ENCODE results near the gene RND1. TPM values are rescaled to one million over a fixed set of nuclear protein-coding genes. Genes with fewer than 3 reads are reported as not detected.
"Not testable (repeated sequence)": the region's sequence is repeated elsewhere in the genome, so short reads cannot be mapped to it uniquely, and the experiment has no call there.

The RND1 gene
- total RNA-seq, 6 experiments from 2014 or later = 0.12 to 0.68 (median 0.18) TPM; not detected in 2

DNA sequence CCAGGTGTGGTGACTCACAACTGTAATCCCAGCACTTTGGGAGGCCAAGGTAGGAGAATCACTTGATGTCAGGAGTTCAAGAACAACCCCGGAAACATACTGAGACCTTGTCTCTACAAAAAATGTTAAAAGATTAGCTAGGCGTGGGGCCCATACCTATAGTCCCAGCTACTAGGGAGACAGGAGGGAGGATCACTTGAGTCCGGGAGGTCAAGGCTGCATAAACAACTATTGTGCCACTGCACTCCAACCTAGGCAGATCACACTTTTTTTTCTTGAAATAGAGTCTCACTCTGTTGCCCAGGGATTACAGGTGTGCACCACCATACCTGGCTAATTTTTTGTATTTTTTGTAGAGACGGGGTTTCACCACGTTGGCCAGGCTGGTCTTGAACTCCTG, 6.1 kb downstream of the RND1 start:
- Mint-ChIP-seq H3K27me3 (ENCODE audit: insufficient read depth) (peaks cover 28% of the 10 kb centered on the region), H3K27ac (no peak overlapping the region), H3K4me1 (ENCODE audit: low read depth) (no peaks in the 10 kb centered on the region), H3K9me3 (no peaks in the 10 kb centered on the region), H3K4me3 (no peak overlapping the region), H3K36me3 (ENCODE audit: low read depth) (no peaks in the 10 kb centered on the region)
- TF ChIP-seq, protein P1, sequence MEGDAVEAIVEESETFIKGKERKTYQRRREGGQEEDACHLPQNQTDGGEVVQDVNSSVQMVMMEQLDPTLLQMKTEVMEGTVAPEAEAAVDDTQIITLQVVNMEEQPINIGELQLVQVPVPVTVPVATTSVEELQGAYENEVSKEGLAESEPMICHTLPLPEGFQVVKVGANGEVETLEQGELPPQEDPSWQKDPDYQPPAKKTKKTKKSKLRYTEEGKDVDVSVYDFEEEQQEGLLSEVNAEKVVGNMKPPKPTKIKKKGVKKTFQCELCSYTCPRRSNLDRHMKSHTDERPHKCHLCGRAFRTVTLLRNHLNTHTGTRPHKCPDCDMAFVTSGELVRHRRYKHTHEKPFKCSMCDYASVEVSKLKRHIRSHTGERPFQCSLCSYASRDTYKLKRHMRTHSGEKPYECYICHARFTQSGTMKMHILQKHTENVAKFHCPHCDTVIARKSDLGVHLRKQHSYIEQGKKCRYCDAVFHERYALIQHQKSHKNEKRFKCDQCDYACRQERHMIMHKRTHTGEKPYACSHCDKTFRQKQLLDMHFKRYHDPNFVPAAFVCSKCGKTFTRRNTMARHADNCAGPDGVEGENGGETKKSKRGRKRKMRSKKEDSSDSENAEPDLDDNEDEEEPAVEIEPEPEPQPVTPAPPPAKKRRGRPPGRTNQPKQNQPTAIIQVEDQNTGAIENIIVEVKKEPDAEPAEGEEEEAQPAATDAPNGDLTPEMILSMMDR (IDR thresholded peaks at IDR 0.05) = no peak
- no peak for DNase-seq

DNA sequence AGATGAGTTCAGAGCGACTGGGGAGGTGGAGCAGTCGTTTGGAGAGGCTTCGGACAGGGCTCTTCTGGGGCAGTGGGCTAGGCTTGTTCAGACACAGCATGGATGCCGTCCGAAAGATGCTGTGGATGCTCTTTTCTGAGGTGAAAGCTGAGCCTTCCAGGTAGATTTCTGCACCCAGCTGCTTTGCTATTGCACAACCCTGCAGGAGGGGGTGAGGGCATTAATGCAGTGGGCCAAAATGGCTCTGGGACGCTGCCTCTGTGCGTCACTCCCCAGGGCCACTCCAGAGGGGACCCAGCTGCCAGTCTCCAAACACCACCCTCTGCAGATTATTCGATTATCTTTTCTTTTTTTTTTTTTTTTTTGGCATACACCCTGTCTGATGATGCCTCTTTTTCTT, 7.6 kb downstream of the RND1 start:
- Mint-ChIP-seq H3K9me3 (no peaks in the 10 kb centered on the region), H3K4me3 (no peak overlapping the region), H3K4me1 (ENCODE audit: low read depth) (peaks cover 3% of the 10 kb centered on the region), H3K27me3 (ENCODE audit: insufficient read depth) (peaks cover 15% of the 10 kb centered on the region; the same call in 1 of the 2 replicates), H3K36me3 (ENCODE audit: low read depth) (no peaks in the 10 kb centered on the region), H3K27ac (no peak overlapping the region)
- TF ChIP-seq, protein P1 (IDR thresholded peaks at IDR 0.05) = no peak
- DNase-seq = no peak

DNA sequence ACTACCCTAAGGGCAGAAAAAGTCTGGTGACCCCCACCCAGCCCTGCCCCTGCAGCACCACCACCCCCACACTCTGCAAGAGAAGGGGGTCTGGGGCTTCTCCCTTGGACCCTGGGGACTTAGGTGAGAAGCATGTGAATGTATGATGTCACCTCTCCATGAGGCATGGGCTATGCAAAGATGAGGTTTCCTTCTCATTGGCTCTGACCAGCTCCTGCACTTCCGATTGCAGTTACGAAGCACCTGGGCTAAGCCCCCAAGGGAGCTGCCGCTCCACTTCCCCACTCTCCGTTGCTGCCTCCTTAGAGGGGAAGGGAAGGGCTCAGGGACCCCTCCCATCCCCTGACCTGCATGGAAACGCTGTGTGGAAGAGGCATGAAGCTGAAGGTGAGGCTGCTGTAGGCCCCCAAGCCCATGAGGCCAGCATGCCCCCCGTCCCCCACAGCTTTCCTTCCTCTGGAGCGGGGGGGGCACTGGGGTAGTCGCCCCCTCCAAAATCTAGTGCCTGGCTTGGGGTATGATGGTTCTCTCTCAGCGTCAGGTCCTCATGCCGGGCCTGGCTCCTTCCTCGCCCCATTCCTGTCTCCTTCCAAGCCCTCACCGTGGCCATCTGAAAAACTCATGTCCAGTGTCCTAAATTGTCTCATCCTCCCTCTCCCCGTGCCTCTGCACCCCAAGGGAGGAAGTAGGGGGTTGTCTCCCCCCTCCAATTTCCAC, 8.2 kb downstream of the RND1 start:
- H3K36me3 Mint-ChIP-seq (ENCODE audit: low read depth) = no peaks in the 10 kb centered on the region
- no peak for DNase-seq

DNA sequence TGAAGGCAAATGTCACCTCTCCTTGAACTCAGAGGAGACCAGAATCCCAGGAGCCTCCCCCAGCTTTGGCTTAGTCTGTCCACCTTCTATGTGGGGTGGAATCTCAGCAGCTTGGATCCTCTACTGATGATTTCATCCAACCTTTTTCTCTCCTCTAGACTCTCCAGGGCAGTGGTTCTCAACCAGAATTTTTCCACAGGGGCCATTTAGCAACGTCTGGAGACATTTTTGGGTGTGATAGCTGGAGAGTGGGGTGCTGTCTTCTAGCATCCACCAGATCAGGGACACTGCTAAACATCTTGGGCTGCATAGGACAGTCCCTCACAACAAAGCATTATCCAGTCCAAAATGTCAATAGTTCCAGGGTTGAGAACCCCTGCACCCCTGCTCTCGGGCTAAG, 9.3 kb downstream of the RND1 start:
- peaks cover under 1% of the 10 kb centered on the region; the same call in 1 of the 2 replicates for H3K36me3 Mint-ChIP-seq (ENCODE audit: low read depth)
- H3K27me3 Mint-ChIP-seq (ENCODE audit: insufficient read depth) = peaks cover 11% of the 10 kb centered on the region; the same call in 1 of the 2 replicates
- H3K9me3 Mint-ChIP-seq = no peaks in the 10 kb centered on the region
- TF ChIP-seq, protein P1 (IDR thresholded peaks at IDR 0.05) = no peak
- DNase-seq = no peak
- peaks cover 12% of the 10 kb centered on the region for H3K4me1 Mint-ChIP-seq (ENCODE audit: low read depth)
- H3K27ac Mint-ChIP-seq = no peak overlapping the region
- H3K4me3 Mint-ChIP-seq = no peak overlapping the region

More for the DNA sequence above, 8.2 kb downstream of the RND1 start:
- Mint-ChIP-seq H3K27me3 (ENCODE audit: insufficient read depth) (peaks cover 14% of the 10 kb centered on the region; the same call in 1 of the 2 replicates), H3K4me3 (no peak overlapping the region), H3K4me1 (ENCODE audit: low read depth) (peaks cover 9% of the 10 kb centered on the region), H3K9me3 (no peaks in the 10 kb centered on the region), H3K27ac (no peak overlapping the region)
- TF ChIP-seq, protein P1 (IDR thresholded peaks at IDR 0.05) = no peak

DNA sequence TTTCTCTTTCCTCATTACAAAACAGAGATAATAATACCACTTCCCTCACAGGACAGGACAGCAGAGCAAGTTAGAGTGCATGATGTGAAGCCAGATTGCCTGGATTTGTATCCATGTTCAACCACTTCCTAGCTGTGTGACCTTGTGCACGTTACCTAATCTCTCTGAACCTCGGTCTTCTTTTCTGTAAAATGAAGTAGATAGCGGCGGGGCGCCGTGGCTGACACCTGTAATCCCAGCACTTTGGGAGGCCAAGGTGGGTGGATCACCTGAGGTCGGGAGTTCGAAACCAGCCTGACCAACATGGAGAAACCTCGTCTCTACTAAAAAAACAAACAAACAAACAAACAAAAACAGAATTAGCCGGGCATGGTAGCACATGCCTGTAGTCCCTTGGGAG, 10.7 kb downstream of the RND1 start:
- peaks cover 25% of the 10 kb centered on the region for H3K4me1 Mint-ChIP-seq (ENCODE audit: low read depth)
- H3K36me3 Mint-ChIP-seq (ENCODE audit: low read depth) = peaks cover 13% of the 10 kb centered on the region; the same call in 1 of the 2 replicates
- H3K9me3 Mint-ChIP-seq, H3K4me3 Mint-ChIP-seq, DNase-seq, H3K27ac Mint-ChIP-seq: not testable (repeated sequence)
- peaks cover 13% of the 10 kb centered on the region for H3K27me3 Mint-ChIP-seq (ENCODE audit: insufficient read depth)

DNA sequence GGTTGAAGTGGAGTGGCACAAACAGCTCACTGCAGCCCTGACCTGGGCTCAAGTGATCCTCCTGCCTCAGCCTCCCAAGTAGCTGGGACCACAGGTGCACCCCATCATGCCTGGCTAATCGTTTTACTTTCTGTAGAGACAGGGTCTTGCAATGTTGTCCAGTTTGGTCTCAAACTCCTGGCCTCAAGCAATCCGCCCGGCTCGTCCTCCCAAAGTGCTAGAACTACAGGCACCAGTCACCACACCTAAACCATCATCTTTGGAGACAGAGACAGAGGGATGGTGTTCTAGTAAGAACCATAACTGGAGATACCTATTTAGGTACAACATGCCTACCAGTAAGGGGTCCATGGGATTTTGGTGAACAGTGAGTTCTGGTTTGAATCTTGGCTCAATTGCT, 11.2 kb downstream of the RND1 start:
- DNase-seq = no peak
- Mint-ChIP-seq H3K9me3 (no peaks in the 10 kb centered on the region), H3K4me3 (no peak overlapping the region), H3K27ac (no peak overlapping the region), H3K36me3 (ENCODE audit: low read depth) (peaks cover 16% of the 10 kb centered on the region; the same call in 1 of the 2 replicates), H3K27me3 (ENCODE audit: insufficient read depth) (peaks cover 13% of the 10 kb centered on the region), H3K4me1 (ENCODE audit: low read depth) (peaks cover 29% of the 10 kb centered on the region)
- TF ChIP-seq, protein P1 (IDR thresholded peaks at IDR 0.05) = no peak

Measured in HFFc6 (cell line).